T-helper 1 cell treated with Interleukin-12 subunit alpha and Interleukin-12 subunit beta and Interleukin-4 antibody, amounts not matched to agents 30 μg/mL and 1 μg/mL, for 36 hours (primary cell): ENCODE data around the gene SLC35F3.

ENCODE experiments used
- H3K27ac Mint-ChIP-seq: one replicate; pipeline ENCODE4 v1.8.0; 2021; ENCODE audit warnings: mild to moderate bottlenecking, mixed read lengths
- H3K27me3 Mint-ChIP-seq: one replicate; pipeline ENCODE4 v1.8.0; 2021; ENCODE audit warnings: low read depth, mixed read lengths
- H3K36me3 Mint-ChIP-seq: one replicate; pipeline ENCODE4 v1.8.0; 2021; ENCODE audit warnings: low read depth, mixed read lengths
- H3K4me1 Mint-ChIP-seq: one replicate; pipeline ENCODE4 v1.8.0; 2021; ENCODE audit warnings: low read depth, mixed read lengths
- H3K4me3 Mint-ChIP-seq: one replicate; pipeline ENCODE4 v1.8.0; 2021; ENCODE audit warnings: mild to moderate bottlenecking, moderate library complexity, mixed read lengths
- H3K9me3 Mint-ChIP-seq: one replicate; pipeline ENCODE4 v1.8.0; 2021; ENCODE audit warnings: mixed read lengths

Gene SLC35F3

GRCh38 chr1:234067581-234068337, 163.3 kb downstream of the SLC35F3 start:
- no peaks in the 10 kb centered on the region for H3K4me1 Mint-ChIP-seq
- no peak overlapping the region for H3K4me3 Mint-ChIP-seq
- H3K9me3 Mint-ChIP-seq, result no peaks in the 10 kb centered on the region
- H3K27ac Mint-ChIP-seq, result no peak overlapping the region
- no peaks in the 10 kb centered on the region for H3K27me3 Mint-ChIP-seq
- no peaks in the 10 kb centered on the region for H3K36me3 Mint-ChIP-seq

GRCh38 chr1:234069760-234070159, 165.3 kb downstream of the SLC35F3 start:
- Mint-ChIP-seq H3K36me3 (no peaks in the 10 kb centered on the region), H3K4me3 (no peak overlapping the region), H3K27me3 (peaks cover 5% of the 10 kb centered on the region), H3K4me1 (no peaks in the 10 kb centered on the region), H3K9me3 (no peaks in the 10 kb centered on the region), H3K27ac (no peak overlapping the region)

- Mint-ChIP-seq H3K4me3 (no peak overlapping the region), H3K4me1 (no peaks in the 10 kb centered on the region), H3K36me3 (no peaks in the 10 kb centered on the region), H3K27me3 (peaks cover 5% of the 10 kb centered on the region), H3K27ac (no peak overlapping the region), H3K9me3 (no peaks in the 10 kb centered on the region)
Measured at GRCh38 chr1:234072793-234073192, 168.3 kb downstream of the SLC35F3 start.

DNA sequence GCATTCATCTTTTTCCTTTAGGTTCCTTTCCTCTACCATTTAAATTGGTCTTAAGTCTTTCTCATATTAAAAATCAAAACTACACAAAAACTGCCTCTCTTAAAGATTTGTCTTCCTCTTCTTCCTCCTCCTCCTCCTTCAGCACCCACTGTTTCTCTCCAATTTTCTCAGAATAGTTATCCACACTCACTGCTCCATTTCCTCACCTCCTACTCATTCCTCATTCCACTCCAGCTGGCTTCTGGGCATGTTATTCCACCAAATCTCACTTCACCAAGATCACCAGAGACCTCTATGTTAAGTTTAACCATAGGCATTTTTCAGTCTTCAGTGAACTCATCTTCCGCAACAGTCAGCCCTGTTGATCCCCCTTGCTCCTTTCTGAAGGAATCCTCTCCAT, 173.7 kb downstream of the SLC35F3 start:
- no peak overlapping the region for H3K27ac Mint-ChIP-seq
- H3K27me3 Mint-ChIP-seq, result peaks cover 16% of the 10 kb centered on the region
- no peak overlapping the region for H3K4me3 Mint-ChIP-seq
- no peaks in the 10 kb centered on the region for H3K9me3 Mint-ChIP-seq
- H3K4me1 Mint-ChIP-seq, result no peaks in the 10 kb centered on the region
- no peaks in the 10 kb centered on the region for H3K36me3 Mint-ChIP-seq

DNA sequence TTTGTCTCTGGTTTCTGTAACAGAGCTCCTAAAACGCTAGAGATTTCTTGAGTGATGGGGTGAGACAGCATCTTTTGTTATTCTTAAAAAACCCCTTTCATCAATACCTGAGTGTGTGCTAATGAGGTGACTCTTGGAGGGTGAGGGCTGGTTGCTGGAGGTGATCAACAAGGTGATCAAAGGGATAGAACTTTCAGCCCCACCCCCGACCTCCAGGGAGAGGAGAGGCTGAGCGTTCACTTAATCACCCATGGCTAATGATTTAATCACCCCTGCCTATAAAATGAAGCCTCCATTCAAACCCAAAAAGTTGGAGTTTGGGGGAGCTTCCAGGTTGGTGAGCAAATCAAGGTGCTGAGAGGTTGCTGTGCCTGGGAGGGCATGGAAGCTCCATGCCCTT, 175.4 kb downstream of the SLC35F3 start:
- no peak overlapping the region for H3K4me3 Mint-ChIP-seq
- no peaks in the 10 kb centered on the region for H3K36me3 Mint-ChIP-seq
- peaks cover 11% of the 10 kb centered on the region for H3K27me3 Mint-ChIP-seq
- H3K9me3 Mint-ChIP-seq, result no peaks in the 10 kb centered on the region
- no peaks in the 10 kb centered on the region for H3K4me1 Mint-ChIP-seq
- no peak overlapping the region for H3K27ac Mint-ChIP-seq

GRCh38 chr1:234083460-234083859, 179.0 kb downstream of the SLC35F3 start:
- Mint-ChIP-seq H3K36me3 (no peaks in the 10 kb centered on the region), H3K27me3 (peaks cover 11% of the 10 kb centered on the region), H3K4me3 (no peak overlapping the region), H3K9me3 (no peaks in the 10 kb centered on the region), H3K4me1 (no peaks in the 10 kb centered on the region), H3K27ac (no peak overlapping the region)

DNA sequence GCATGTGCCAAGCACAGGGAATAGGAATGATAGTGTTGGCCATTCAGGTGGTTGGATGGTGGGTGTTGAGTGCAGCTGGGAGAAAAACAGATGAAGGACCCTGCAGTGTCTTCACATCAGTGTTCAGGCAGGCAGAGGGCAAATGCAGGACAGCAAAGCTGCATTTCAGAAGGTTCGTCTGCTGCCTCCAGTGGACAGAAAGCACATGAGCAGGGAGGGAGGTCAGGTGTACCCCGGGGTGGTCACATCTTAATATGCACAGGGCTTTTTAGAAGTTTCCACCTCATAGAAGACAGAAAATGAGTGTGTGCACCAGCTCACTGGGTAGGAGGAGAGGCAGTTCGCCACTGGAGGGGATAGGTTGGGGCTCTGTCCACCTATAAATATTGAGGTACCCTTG, 184.9 kb downstream of the SLC35F3 start:
- H3K27ac Mint-ChIP-seq, result no peak overlapping the region

DNA sequence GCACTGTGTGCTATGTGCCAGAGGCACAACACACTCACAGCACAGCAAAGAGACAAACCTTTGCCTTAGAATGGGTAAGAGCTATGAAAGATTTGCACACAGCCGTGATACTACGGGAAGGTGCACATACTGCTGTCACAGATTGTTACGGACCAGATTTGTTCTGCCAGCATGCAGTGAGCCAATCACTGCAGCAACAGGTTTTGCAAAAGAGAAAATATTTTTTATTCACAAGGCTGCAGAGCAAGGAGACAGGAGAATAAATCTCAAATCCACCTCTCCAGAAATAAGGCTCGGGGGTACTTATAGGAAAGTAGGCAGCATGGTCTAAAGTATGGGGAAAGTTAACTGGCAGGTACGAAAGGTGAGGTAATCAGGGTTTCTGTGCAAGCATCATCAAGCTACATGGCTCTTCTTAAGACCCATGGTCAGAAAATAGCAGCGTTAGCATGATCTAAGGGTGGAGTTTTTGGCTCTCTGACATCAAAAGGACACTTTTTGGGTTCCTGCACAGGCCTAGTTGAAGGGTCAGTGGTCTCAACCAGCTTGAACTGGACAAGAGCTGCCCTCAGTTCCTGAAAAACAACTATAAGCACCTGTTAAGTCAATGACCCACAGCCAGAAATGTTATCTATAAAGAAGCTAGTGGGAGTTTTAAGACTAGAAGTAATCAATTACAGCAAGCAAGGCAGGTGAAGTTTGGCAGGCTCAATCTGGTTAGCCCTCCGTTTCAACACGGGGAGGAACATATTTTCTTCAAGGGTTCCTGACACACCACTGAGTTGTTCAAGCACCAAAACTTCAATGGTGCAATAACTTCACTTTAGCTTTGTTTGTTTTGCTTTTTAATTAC, 186.0 kb downstream of the SLC35F3 start:
- H3K27ac Mint-ChIP-seq, result no peak overlapping the region
- no peaks in the 10 kb centered on the region for H3K36me3 Mint-ChIP-seq
- H3K4me3 Mint-ChIP-seq, result no peak overlapping the region
- H3K4me1 Mint-ChIP-seq, result no peaks in the 10 kb centered on the region
- H3K9me3 Mint-ChIP-seq, result no peaks in the 10 kb centered on the region
- H3K27me3 Mint-ChIP-seq, result peaks cover 17% of the 10 kb centered on the region

More for the DNA sequence above, 184.9 kb downstream of the SLC35F3 start:
- Mint-ChIP-seq H3K4me1 (no peaks in the 10 kb centered on the region), H3K4me3 (no peak overlapping the region), H3K27me3 (peaks cover 13% of the 10 kb centered on the region), H3K36me3 (no peaks in the 10 kb centered on the region), H3K9me3 (no peaks in the 10 kb centered on the region)

GRCh38 chr1:234091065-234091401, 186.6 kb downstream of the SLC35F3 start:
- H3K4me1 Mint-ChIP-seq, result no peaks in the 10 kb centered on the region
- H3K27ac Mint-ChIP-seq, result no peak overlapping the region
- no peak overlapping the region for H3K4me3 Mint-ChIP-seq
- peaks cover 17% of the 10 kb centered on the region for H3K27me3 Mint-ChIP-seq
- H3K9me3 Mint-ChIP-seq, result no peaks in the 10 kb centered on the region
- no peaks in the 10 kb centered on the region for H3K36me3 Mint-ChIP-seq

GRCh38 chr1:234091876-234092275, 187.4 kb downstream of the SLC35F3 start:
- peaks cover 17% of the 10 kb centered on the region for H3K27me3 Mint-ChIP-seq
- H3K36me3 Mint-ChIP-seq, result no peaks in the 10 kb centered on the region
- no peak overlapping the region for H3K4me3 Mint-ChIP-seq
- no peaks in the 10 kb centered on the region for H3K9me3 Mint-ChIP-seq
- no peak overlapping the region for H3K27ac Mint-ChIP-seq
- H3K4me1 Mint-ChIP-seq, result no peaks in the 10 kb centered on the region

DNA sequence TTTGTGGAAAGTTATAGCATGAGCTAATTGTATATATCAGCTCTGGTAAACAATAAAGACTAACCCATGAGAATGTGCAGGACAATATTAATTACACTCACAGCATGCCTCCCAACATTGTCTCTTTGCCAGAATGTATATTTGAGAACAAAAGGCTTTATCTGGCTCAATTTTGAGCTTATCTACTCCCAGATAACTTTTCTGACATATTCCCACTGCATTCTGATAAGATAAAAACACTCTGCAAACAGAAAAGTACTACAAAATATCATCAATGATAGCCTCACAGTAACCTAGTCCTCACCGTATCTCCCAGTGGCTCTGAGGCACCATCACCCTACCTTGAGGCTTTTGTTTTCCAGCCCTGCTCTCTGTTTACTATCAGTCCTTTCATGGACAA, 188.6 kb downstream of the SLC35F3 start:
- no peaks in the 10 kb centered on the region for H3K9me3 Mint-ChIP-seq
- no peak overlapping the region for H3K4me3 Mint-ChIP-seq
- no peaks in the 10 kb centered on the region for H3K4me1 Mint-ChIP-seq

DNA sequence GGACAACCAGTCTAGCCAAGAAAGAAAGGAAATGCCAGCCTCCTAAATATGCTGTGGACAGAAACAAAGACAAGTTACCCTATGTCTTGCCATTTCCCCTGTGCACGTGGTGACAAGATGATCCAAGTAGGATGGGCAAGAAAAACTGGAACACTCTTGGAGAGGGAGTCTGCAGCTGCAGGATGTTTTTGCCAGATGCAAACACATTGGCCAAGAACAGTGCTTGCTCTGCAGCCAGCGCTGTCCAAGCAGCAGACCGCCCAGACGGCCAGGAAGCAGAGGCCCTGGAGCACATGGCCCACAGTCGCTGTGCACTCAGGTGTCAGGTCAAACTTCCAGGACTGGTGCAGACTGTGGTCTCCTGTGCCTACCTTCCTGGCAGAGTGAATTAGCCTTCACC, 189.3 kb downstream of the SLC35F3 start:
- H3K4me1 Mint-ChIP-seq, result no peaks in the 10 kb centered on the region
- H3K4me3 Mint-ChIP-seq, result no peak overlapping the region
- no peak overlapping the region for H3K27ac Mint-ChIP-seq
- no peaks in the 10 kb centered on the region for H3K9me3 Mint-ChIP-seq
- H3K36me3 Mint-ChIP-seq, result no peaks in the 10 kb centered on the region
- peaks cover 10% of the 10 kb centered on the region for H3K27me3 Mint-ChIP-seq

More for the DNA sequence above, 188.6 kb downstream of the SLC35F3 start:
- no peaks in the 10 kb centered on the region for H3K36me3 Mint-ChIP-seq
- no peak overlapping the region for H3K27ac Mint-ChIP-seq
- H3K27me3 Mint-ChIP-seq, result peaks cover 11% of the 10 kb centered on the region

- H3K9me3 Mint-ChIP-seq, result no peaks in the 10 kb centered on the region
- H3K27ac Mint-ChIP-seq, result no peak overlapping the region
- H3K4me3 Mint-ChIP-seq, result no peak overlapping the region
- H3K36me3 Mint-ChIP-seq, result no peaks in the 10 kb centered on the region
- H3K4me1 Mint-ChIP-seq, result no peaks in the 10 kb centered on the region
- peaks cover 9% of the 10 kb centered on the region for H3K27me3 Mint-ChIP-seq
Measured at GRCh38 chr1:234094172-234094571, 189.7 kb downstream of the SLC35F3 start.

GRCh38 chr1:234096161-234096770, 191.8 kb downstream of the SLC35F3 start:
- Mint-ChIP-seq H3K27ac (no peak overlapping the region), H3K4me1 (no peaks in the 10 kb centered on the region), H3K27me3 (peaks cover 8% of the 10 kb centered on the region), H3K4me3 (no peak overlapping the region), H3K9me3 (no peaks in the 10 kb centered on the region), H3K36me3 (no peaks in the 10 kb centered on the region)

- Mint-ChIP-seq H3K27me3 (peaks cover 26% of the 10 kb centered on the region), H3K9me3 (no peaks in the 10 kb centered on the region), H3K27ac (no peak overlapping the region), H3K4me3 (no peak overlapping the region), H3K4me1 (no peaks in the 10 kb centered on the region), H3K36me3 (no peaks in the 10 kb centered on the region)
Measured at GRCh38 chr1:234102583-234102982, 198.1 kb downstream of the SLC35F3 start.
